Hepatocyte (in vitro differentiated cells): ENCODE results near the gene PSMB2.
"Not testable (repeated sequence)": the region's sequence is repeated elsewhere in the genome, so short reads cannot be mapped to it uniquely, and the experiment has no call there.

Experiments
- EZH2phosphoT487 ChIP-seq: fragments of 200-600 bp; sonication (generic); IDR thresholded peaks from one replicate; pipeline ENCODE4 v1.6.1; 2018; ENCODE audit warnings: antibody characterized with exemption, mild to moderate bottlenecking, low read depth, moderate library complexity; ENCODE audit not compliant: unreplicated experiment, severe bottlenecking
- TF ChIP-seq, protein P1 (sequence below): fragments of 200-600 bp; sonication (generic); IDR thresholded peaks from 2 replicates; pipeline ENCODE4 v1.5.1; 2016; ENCODE audit warnings: antibody characterized with exemption, mild to moderate bottlenecking; ENCODE audit not compliant: poor library complexity

DNA sequence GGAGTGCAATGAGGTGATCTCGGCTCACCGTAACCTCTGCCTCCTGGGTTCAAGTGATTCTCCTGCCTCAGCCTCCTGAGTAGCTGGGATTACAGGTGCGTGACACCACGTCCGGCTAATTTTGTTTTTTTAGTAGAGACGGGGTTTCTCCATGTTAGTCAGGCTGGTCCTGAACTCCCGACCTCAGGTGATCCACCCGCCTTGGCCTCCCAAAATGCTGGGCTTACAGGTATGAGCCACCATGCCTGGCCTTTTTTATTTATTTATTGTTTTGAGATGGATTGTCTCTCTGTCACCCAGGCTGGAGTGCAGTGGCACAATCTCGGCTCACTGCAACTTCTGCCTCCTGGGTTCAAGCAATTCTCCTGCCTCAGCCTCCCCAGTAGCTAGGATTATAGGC is 59.7 kb downstream of the PSMB2 start:
- TF ChIP-seq, protein P1, sequence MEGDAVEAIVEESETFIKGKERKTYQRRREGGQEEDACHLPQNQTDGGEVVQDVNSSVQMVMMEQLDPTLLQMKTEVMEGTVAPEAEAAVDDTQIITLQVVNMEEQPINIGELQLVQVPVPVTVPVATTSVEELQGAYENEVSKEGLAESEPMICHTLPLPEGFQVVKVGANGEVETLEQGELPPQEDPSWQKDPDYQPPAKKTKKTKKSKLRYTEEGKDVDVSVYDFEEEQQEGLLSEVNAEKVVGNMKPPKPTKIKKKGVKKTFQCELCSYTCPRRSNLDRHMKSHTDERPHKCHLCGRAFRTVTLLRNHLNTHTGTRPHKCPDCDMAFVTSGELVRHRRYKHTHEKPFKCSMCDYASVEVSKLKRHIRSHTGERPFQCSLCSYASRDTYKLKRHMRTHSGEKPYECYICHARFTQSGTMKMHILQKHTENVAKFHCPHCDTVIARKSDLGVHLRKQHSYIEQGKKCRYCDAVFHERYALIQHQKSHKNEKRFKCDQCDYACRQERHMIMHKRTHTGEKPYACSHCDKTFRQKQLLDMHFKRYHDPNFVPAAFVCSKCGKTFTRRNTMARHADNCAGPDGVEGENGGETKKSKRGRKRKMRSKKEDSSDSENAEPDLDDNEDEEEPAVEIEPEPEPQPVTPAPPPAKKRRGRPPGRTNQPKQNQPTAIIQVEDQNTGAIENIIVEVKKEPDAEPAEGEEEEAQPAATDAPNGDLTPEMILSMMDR, result not testable (repeated sequence)
- TF ChIP-seq EZH2phosphoT487, result not testable (repeated sequence)
